B cell (primary cell): ENCODE data around the gene CELF2.

Source experiments
- CTCF ChIP-seq: fragments of 200-600 bp; IDR thresholded peaks from one replicate; pipeline ENCODE4 v1.8.0; 2022; ENCODE audit warnings: antibody characterized with exemption, mild to moderate bottlenecking
- EZH2 ChIP-seq: IDR thresholded peaks from 2 replicates; pipeline ENCODE4 v1.6.1; 2012; ENCODE audit warnings: borderline replicate concordance, low read depth, mild to moderate bottlenecking, moderate library complexity, low read length; ENCODE audit not compliant: insufficient read depth, poor library complexity, severe bottlenecking

GRCh38 chr10:11319990-11320602, 302.4 kb downstream of the CELF2 start:
- TF ChIP-seq EZH2 = no peak
- TF ChIP-seq CTCF = no peak
